ENCODE results near the gene OGFOD1.

GRCh38 chr16:56447286-56447685 is 4.1 kb upstream of the OGFOD1 start:
- TF ChIP-seq, protein P1, sequence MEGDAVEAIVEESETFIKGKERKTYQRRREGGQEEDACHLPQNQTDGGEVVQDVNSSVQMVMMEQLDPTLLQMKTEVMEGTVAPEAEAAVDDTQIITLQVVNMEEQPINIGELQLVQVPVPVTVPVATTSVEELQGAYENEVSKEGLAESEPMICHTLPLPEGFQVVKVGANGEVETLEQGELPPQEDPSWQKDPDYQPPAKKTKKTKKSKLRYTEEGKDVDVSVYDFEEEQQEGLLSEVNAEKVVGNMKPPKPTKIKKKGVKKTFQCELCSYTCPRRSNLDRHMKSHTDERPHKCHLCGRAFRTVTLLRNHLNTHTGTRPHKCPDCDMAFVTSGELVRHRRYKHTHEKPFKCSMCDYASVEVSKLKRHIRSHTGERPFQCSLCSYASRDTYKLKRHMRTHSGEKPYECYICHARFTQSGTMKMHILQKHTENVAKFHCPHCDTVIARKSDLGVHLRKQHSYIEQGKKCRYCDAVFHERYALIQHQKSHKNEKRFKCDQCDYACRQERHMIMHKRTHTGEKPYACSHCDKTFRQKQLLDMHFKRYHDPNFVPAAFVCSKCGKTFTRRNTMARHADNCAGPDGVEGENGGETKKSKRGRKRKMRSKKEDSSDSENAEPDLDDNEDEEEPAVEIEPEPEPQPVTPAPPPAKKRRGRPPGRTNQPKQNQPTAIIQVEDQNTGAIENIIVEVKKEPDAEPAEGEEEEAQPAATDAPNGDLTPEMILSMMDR (IDR thresholded peaks at IDR 0.05), result no peak
- TF ChIP-seq POLR2A (IDR thresholded peaks at IDR 0.05; ENCODE audit: low read depth) (no peak), EP300 (IDR thresholded peaks at IDR 0.05) (no peak)

Measured in esophagus muscularis mucosa (tissue), 4 donors.